Mucosa of descending colon (tissue), 3 donors: ENCODE measurements around the gene KL. TPM values are rescaled to one million over a fixed set of nuclear protein-coding genes. Genes with fewer than 3 reads are reported as not detected.

Source experiments
- ATAC-seq: fragments of 200-7000 bp; cut with Tn5 transposase; one replicate; pipeline ENCODE4 v1.9.1; 2020; ENCODE audit warnings: mild to moderate bottlenecking, moderate library complexity
- DNase-seq, 3 donors: peaks; one replicate each; pipeline ENCODE4 v3.0.0-alpha.2; 2020
- H3K36me3 ChIP-seq: fragments of 200-600 bp; one replicate; pipeline ENCODE4 v1.8.0; 2021; ENCODE audit warnings: low read depth, mild to moderate bottlenecking
- H3K4me1 ChIP-seq: fragments of 200-600 bp; one replicate; pipeline ENCODE4 v1.8.0; 2021; ENCODE audit warnings: low read depth, mild to moderate bottlenecking
- H3K4me3 ChIP-seq: fragments of 200-600 bp; one replicate; pipeline ENCODE4 v1.8.0; 2021; ENCODE audit warnings: mild to moderate bottlenecking
- H3K9me3 ChIP-seq: fragments of 200-600 bp; one replicate; pipeline ENCODE4 v1.8.0; 2021; ENCODE audit warnings: mild to moderate bottlenecking
- CTCF ChIP-seq: fragments of 200-600 bp; IDR thresholded peaks from one replicate; pipeline ENCODE4 v1.8.0; 2022; ENCODE audit warnings: antibody characterized with exemption, mild to moderate bottlenecking
- intact Hi-C, 2 donors: fragments of 100-400 bp; cut with DNase I in 1 of 2; cut with micrococcal nuclease in 1 of 2; formaldehyde crosslinking; loops; one replicate each; pipeline versions ENCODE4 v1.11.0 to v1.11.1; 2022; cut with DNase I, micrococcal nuclease
- total RNA-seq, 3 donors: library from RNA; stranded (reverse); fragmentation: NEBNext Ultra II Directional in 2 of 3; extraction: Animal tissue kit (Norgen Biotek cat#: 25700) in 2 of 3; gene quantifications; one replicate each; pipeline versions ENCODE4 v1.2.1 to v1.2.4, GENCODE V29; 2021 to 2023
- donor health status: DM: no; HTN: no; CAD: no; lungs with moderate emphysema.
- donor health status: DM: no; HTN: no; CAD: no.
- donor health status: DM: no; HTN: yes; CAD: no.

Gene KL
- total RNA-seq, 3 donors from 2014 or later: 0.63 to 6.0 (median 0.84) TPM

- Histone ChIP-seq H3K36me3 (no peaks in the 10 kb centered on the region), H3K4me1 (no peaks in the 10 kb centered on the region), H3K4me3 (no peak overlapping the region), H3K9me3 (no peaks in the 10 kb centered on the region)
- ATAC-seq (no peak), DNase-seq (no peak)
- intact Hi-C loops: no loop called here
- TF ChIP-seq CTCF: no peak
Observed at GRCh38 chr13:33034882-33035520, 18.8 kb downstream of the KL start.

- ATAC-seq (no peak), DNase-seq (no peak)
- intact Hi-C loops: no loop called here
- Histone ChIP-seq H3K4me1 (no peaks in the 10 kb centered on the region), H3K36me3 (no peaks in the 10 kb centered on the region), H3K9me3 (no peaks in the 10 kb centered on the region), H3K4me3 (no peak overlapping the region)
- no peak for TF ChIP-seq CTCF
Observed at GRCh38 chr13:33037673-33038072, 21.4 kb downstream of the KL start.

GRCh38 chr13:33040090-33040489 lies 23.9 kb downstream of the KL start:
- H3K4me3 ChIP-seq: no peak overlapping the region
- intact Hi-C loops: no loop called here
- H3K4me1 ChIP-seq: no peaks in the 10 kb centered on the region
- H3K36me3 ChIP-seq: no peaks in the 10 kb centered on the region
- TF ChIP-seq CTCF: no peak
- no peak for DNase-seq
- ATAC-seq: no peak
- no peaks in the 10 kb centered on the region for H3K9me3 ChIP-seq

- TF ChIP-seq CTCF: no peak
- intact Hi-C loops: no loop called here
- ATAC-seq (no peak), DNase-seq (no peak)
- H3K9me3 ChIP-seq: no peaks in the 10 kb centered on the region
- no peak overlapping the region for H3K4me3 ChIP-seq
- H3K4me1 ChIP-seq: no peaks in the 10 kb centered on the region
- H3K36me3 ChIP-seq: no peaks in the 10 kb centered on the region
Observed at GRCh38 chr13:33045851-33046592, 29.8 kb downstream of the KL start.

- DNase-seq (no peak), ATAC-seq (no peak)
- Histone ChIP-seq H3K4me1 (no peaks in the 10 kb centered on the region), H3K36me3 (no peaks in the 10 kb centered on the region), H3K4me3 (no peak overlapping the region), H3K9me3 (no peaks in the 10 kb centered on the region)
- no peak for TF ChIP-seq CTCF
- intact Hi-C loops: no loop called here
Observed at GRCh38 chr13:33050161-33050560, 33.9 kb downstream of the KL start.
